ENCODE data around the gene GAB1.
"Not testable (repeated sequence)": the region's sequence is repeated elsewhere in the genome, so short reads cannot be mapped to it uniquely, and the experiment has no call there.

Gene GAB1

GRCh38 chr4:143339497-143339896, 2.8 kb downstream of the GAB1 start:
- no peak for DNase-seq

- DNase-seq = no peak
Measured at GRCh38 chr4:143341186-143341755, 4.6 kb downstream of the GAB1 start.

GRCh38 chr4:143343276-143343831, 6.7 kb downstream of the GAB1 start:
- DNase-seq = no peak

- DNase-seq = no peak
Measured at GRCh38 chr4:143344041-143344440, 7.4 kb downstream of the GAB1 start.

- DNase-seq = no peak
Measured at GRCh38 chr4:143344774-143345173, 8.1 kb downstream of the GAB1 start.

- no peak for DNase-seq
Measured at GRCh38 chr4:143345356-143345755, 8.7 kb downstream of the GAB1 start.

GRCh38 chr4:143346206-143346605, 9.5 kb downstream of the GAB1 start:
- DNase-seq = no peak

GRCh38 chr4:143347484-143348111, 10.9 kb downstream of the GAB1 start:
- no peak for DNase-seq

GRCh38 chr4:143348233-143349077, 11.8 kb downstream of the GAB1 start:
- no peak for DNase-seq

- DNase-seq = not testable (repeated sequence)
Measured at GRCh38 chr4:143349858-143350527, 13.3 kb downstream of the GAB1 start.

GRCh38 chr4:143351149-143351691, 14.5 kb downstream of the GAB1 start:
- DNase-seq = no peak

- no peak for DNase-seq
Measured at GRCh38 chr4:143351774-143352451, 15.2 kb downstream of the GAB1 start.

- DNase-seq = no peak
Measured at GRCh38 chr4:143352720-143353119, 16.0 kb downstream of the GAB1 start.

- DNase-seq = no peak
Measured at GRCh38 chr4:143353797-143354196, 17.1 kb downstream of the GAB1 start.

GRCh38 chr4:143354990-143355389, 18.3 kb downstream of the GAB1 start:
- no peak for DNase-seq

- DNase-seq = no peak
Measured at GRCh38 chr4:143355540-143356217, 19.0 kb downstream of the GAB1 start.

GRCh38 chr4:143356493-143356892, 19.8 kb downstream of the GAB1 start:
- DNase-seq = no peak

- DNase-seq = no peak
Measured at GRCh38 chr4:143357161-143357845, 20.6 kb downstream of the GAB1 start.

- no peak for DNase-seq
Measured at GRCh38 chr4:143358419-143358818, 21.7 kb downstream of the GAB1 start.

GRCh38 chr4:143358923-143359643, 22.4 kb downstream of the GAB1 start:
- no peak for DNase-seq

Data from right forelimb (tissue), 1 donor.